A673 (cell line): ENCODE results near the gene TASOR2. TPM values are rescaled to one million over a fixed set of nuclear protein-coding genes. Genes with fewer than 3 reads are reported as not detected.

Experiments used
- BruUV-seq: library from RNA; stranded (reverse); fragments of 400-500 nt; replicated peaks from 2 replicates; lab custom pipeline; 2021; lab: Mats Ljungman, UMichigan
- CTCF ChIA-PET: fragments of 300-600 bp; sonication (Branson Sonifier 250); formaldehyde crosslinking; loops from one replicate; lab custom pipeline; 2022; ENCODE audit warnings: antibody characterized with exemption; lab: Charles Lee
- POLR2A ChIA-PET: fragments of 300-600 bp; sonication (Branson Sonifier 250); formaldehyde crosslinking; loops from one replicate; lab custom pipeline; 2022; ENCODE audit warnings: antibody characterized with exemption; ENCODE audit not compliant: low non-redundant PET; lab: Charles Lee
- DNase-seq: peaks from one replicate; pipeline ENCODE4 v3.0.0-alpha.2; 2015; ENCODE audit warnings: low spot score
- H3K27ac ChIP-seq: fragments of 200-600 bp; sonication (generic); 2 replicates; pipeline ENCODE4 v1.5.1; 2016; ENCODE audit warnings: mixed run types, low read depth, mild to moderate bottlenecking, mixed read lengths, antibody characterized with exemption, low read length; ENCODE audit not compliant: poor library complexity, severe bottlenecking
- H3K27me3 ChIP-seq: fragments of 200-600 bp; sonication (generic); replicated peaks from 2 replicates; pipeline ENCODE4 v1.6.1; 2017; ENCODE audit warnings: mixed run types, low read depth, mild to moderate bottlenecking, mixed read lengths, antibody characterized with exemption, low read length; ENCODE audit not compliant: insufficient read depth, poor library complexity
- H3K36me3 ChIP-seq: fragments of 200-600 bp; sonication (generic); 2 replicates; pipeline ENCODE4 v1.6.1; 2016; ENCODE audit warnings: mixed run types, mild to moderate bottlenecking, mixed read lengths, antibody characterized with exemption, low read length; ENCODE audit not compliant: insufficient read depth, poor library complexity, severe bottlenecking
- H3K4me1 ChIP-seq: fragments of 200-600 bp; sonication (generic); 2 replicates; pipeline ENCODE4 v1.6.1; 2017; ENCODE audit warnings: mixed run types, mild to moderate bottlenecking, mixed read lengths, antibody characterized with exemption, low read length; ENCODE audit not compliant: insufficient read depth, poor library complexity, severe bottlenecking
- H3K4me3 ChIP-seq: fragments of 200-600 bp; sonication (generic); 2 replicates; pipeline ENCODE4 v1.5.1; 2016; ENCODE audit warnings: low read depth, mixed run types, mild to moderate bottlenecking, mixed read lengths, low read length; ENCODE audit not compliant: poor library complexity, severe bottlenecking
- H3K9me3 ChIP-seq: fragments of 200-600 bp; sonication (generic); 2 replicates; pipeline ENCODE4 v1.6.1; 2016; ENCODE audit warnings: mixed run types, low read depth, mild to moderate bottlenecking, mixed read lengths, antibody characterized with exemption, low read length; ENCODE audit not compliant: poor library complexity, severe bottlenecking
- EZH2 ChIP-seq: fragments of 200-600 bp; sonication (generic); IDR thresholded peaks from 2 replicates; pipeline ENCODE4 v1.6.1; 2017; ENCODE audit warnings: borderline replicate concordance, low read depth, mild to moderate bottlenecking, mixed read lengths, antibody characterized with exemption, low read length; ENCODE audit not compliant: poor library complexity, severe bottlenecking
- intact Hi-C: fragments of 100-400 bp; cut with micrococcal nuclease; formaldehyde crosslinking; loops from one replicate; pipeline ENCODE4 v1.10.0; 2022; ENCODE audit not compliant: unreplicated experiment
- total RNA-seq: library from RNA; stranded (reverse); gene quantifications from 2 replicates; pipeline ENCODE4 v1.2.3, GENCODE V29; 2021
- TF ChIP-seq, protein P1 (sequence below): fragments of 300-800, 200-600 bp; sonication (generic); conservative IDR thresholded peaks from 2 replicates; pipeline ENCODE4 v1.5.1; 2017; ENCODE audit warnings: low read depth, mild to moderate bottlenecking, antibody characterized with exemption, low read length, moderate library complexity, mixed read lengths

Gene TASOR2
- total RNA-seq, 1 experiment from 2014 or later, result 94.5 TPM

DNA sequence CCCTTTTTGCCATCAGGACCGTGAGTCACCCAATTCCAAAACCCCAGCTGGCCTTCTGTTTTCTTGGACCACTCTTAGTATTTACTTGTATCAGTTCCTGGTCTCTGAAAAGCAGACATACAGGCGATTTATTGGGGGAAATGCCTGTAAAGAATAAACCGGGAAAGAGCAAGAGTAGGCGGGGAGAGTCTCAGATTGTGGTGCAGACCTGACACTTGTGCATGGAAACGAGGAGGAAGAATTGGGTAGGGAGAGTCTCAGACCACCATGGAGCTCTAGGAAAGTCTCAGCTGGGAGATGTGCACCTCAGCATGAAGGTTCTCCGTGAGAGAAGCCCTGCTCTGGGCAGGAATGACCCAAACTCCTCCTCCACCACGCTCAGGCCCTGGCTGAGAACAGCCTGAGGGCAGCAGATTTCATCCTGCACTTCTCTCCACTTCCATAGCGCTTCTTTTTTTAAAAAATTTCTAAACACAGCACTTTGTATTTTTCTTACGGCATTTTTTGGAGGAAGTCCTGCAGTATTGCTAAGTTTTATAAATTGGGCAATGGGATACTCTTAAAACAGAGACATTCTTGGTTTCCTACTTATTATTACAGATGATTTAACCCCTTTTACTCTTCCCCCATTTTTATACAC is 6.1 kb upstream of the TASOR2 start:
- Histone ChIP-seq H3K36me3 (no peaks in the 10 kb centered on the region), H3K27ac (no peak overlapping the region), H3K9me3 (peaks cover 4% of the 10 kb centered on the region), H3K4me1 (no peaks in the 10 kb centered on the region), H3K27me3 (no peaks in the 10 kb centered on the region), H3K4me3 (no peak overlapping the region)
- no peak for DNase-seq
- no TSS peak for BruUV-seq
- intact Hi-C loops, result no loop called here
- TF ChIP-seq, protein P1, sequence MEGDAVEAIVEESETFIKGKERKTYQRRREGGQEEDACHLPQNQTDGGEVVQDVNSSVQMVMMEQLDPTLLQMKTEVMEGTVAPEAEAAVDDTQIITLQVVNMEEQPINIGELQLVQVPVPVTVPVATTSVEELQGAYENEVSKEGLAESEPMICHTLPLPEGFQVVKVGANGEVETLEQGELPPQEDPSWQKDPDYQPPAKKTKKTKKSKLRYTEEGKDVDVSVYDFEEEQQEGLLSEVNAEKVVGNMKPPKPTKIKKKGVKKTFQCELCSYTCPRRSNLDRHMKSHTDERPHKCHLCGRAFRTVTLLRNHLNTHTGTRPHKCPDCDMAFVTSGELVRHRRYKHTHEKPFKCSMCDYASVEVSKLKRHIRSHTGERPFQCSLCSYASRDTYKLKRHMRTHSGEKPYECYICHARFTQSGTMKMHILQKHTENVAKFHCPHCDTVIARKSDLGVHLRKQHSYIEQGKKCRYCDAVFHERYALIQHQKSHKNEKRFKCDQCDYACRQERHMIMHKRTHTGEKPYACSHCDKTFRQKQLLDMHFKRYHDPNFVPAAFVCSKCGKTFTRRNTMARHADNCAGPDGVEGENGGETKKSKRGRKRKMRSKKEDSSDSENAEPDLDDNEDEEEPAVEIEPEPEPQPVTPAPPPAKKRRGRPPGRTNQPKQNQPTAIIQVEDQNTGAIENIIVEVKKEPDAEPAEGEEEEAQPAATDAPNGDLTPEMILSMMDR, result no peak
- TF ChIP-seq EZH2, result no peak
- POLR2A ChIA-PET, result no interaction called here
- CTCF ChIA-PET, result no interaction called here

DNA sequence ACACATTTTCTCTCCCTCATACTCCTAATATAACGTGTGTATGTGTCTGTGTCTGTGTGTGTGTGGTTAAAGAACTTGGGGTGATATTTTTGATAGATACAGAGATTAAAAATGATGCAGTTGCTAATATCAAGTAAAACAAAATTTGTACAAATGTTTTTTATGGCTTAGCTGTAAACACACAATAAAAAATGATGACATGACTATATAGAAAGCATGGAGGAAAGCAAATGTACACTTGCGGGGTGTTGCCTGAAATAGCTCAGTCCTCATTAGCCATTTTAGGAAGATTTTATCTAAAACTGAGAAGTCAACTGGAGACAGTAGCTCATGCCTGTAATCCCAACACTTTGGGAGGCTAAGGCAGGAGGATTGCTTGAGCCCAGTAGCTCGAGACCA is 5.6 kb upstream of the TASOR2 start:
- no peaks in the 10 kb centered on the region for H3K36me3 ChIP-seq
- no peak for DNase-seq
- intact Hi-C loops, result no loop called here
- no peaks in the 10 kb centered on the region for H3K4me1 ChIP-seq
- H3K4me3 ChIP-seq, result no peak overlapping the region
- H3K27me3 ChIP-seq, result no peaks in the 10 kb centered on the region
- peaks cover 2% of the 10 kb centered on the region for H3K9me3 ChIP-seq
- H3K27ac ChIP-seq, result no peak overlapping the region
- CTCF ChIA-PET, result no interaction called here
- BruUV-seq, result no TSS peak
- no peak for TF ChIP-seq EZH2
- TF ChIP-seq, protein P1, result no peak
- POLR2A ChIA-PET, result no interaction called here

DNA sequence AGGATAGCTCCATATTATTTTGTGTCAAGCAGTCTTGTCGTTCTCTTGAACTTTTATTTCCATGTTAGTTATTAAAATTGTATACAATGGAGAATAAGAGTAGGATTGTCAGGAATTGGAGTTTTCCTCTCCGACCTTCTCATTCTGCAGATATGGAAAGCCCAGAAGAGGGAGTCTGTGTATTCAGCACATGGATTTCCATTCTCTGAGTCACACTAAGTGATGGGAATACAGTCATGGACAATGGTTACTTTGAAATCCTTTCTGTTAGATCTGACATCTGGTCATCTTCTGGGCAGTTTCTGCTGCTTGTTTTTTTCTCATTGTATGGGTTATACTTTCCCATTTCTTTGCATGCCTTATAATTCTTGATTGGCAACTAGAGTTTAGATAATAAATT is 5.0 kb upstream of the TASOR2 start:
- Histone ChIP-seq H3K27ac (no peak overlapping the region), H3K36me3 (no peaks in the 10 kb centered on the region), H3K27me3 (no peaks in the 10 kb centered on the region), H3K4me3 (no peak overlapping the region), H3K9me3 (no peaks in the 10 kb centered on the region), H3K4me1 (no peaks in the 10 kb centered on the region)
- no peak for TF ChIP-seq EZH2
- TF ChIP-seq, protein P1, result no peak
- DNase-seq, result no peak
- ChIA-PET CTCF (no interaction called here), POLR2A (no interaction called here)
- intact Hi-C loops, result no loop called here
- BruUV-seq, result no TSS peak
